Neural cell (in vitro differentiated cells): ENCODE data around the gene NFAT5.

Experiments used
- CTCF ChIP-seq: fragments of 450-650 bp; IDR thresholded peaks from 2 replicates; pipeline ENCODE4 v1.5.1; 2014; ENCODE audit warnings: antibody characterized with exemption, mild to moderate bottlenecking, moderate library complexity; ENCODE audit not compliant: poor library complexity, severe bottlenecking
- EP300 ChIP-seq: fragments of 450-650 bp; conservative IDR thresholded peaks from 2 replicates; pipeline ENCODE4 v1.6.1; 2014; ENCODE audit warnings: antibody characterized with exemption, mild to moderate bottlenecking, moderate library complexity; ENCODE audit not compliant: poor library complexity, severe bottlenecking
- EZH2 ChIP-seq: fragments of 200-600, 300-800 bp; shearing (Covaris generic), sonication (generic); IDR thresholded peaks from 2 replicates; pipeline ENCODE4 v1.6.1; 2014; ENCODE audit warnings: antibody characterized with exemption, low read length, borderline replicate concordance, mild to moderate bottlenecking; ENCODE audit not compliant: insufficient read depth, poor library complexity, severe bottlenecking
- MXI1 ChIP-seq: fragments of 450-650 bp; conservative IDR thresholded peaks from 2 replicates; pipeline ENCODE4 v1.6.1; 2014; ENCODE audit warnings: antibody characterized with exemption, mild to moderate bottlenecking; ENCODE audit not compliant: poor library complexity, severe bottlenecking
- POLR2AphosphoS5 ChIP-seq: IDR thresholded peaks from 2 replicates; pipeline ENCODE4 v1.6.1; 2012
- SMC3 ChIP-seq: fragments of 450-650 bp; conservative IDR thresholded peaks from 2 replicates; pipeline ENCODE4 v1.6.1; 2014; ENCODE audit warnings: antibody characterized with exemption, mild to moderate bottlenecking, moderate library complexity; ENCODE audit not compliant: poor library complexity
- TAF1 ChIP-seq: IDR thresholded peaks from 2 replicates; pipeline ENCODE4 v1.6.1; 2012; ENCODE audit warnings: low read depth
- TF ChIP-seq, protein P1 (sequence below): IDR thresholded peaks from 2 replicates; pipeline ENCODE4 v1.6.1; 2012; ENCODE audit warnings: borderline replicate concordance

GRCh38 chr16:69593751-69594255 lies 28.0 kb downstream of the NFAT5 start:
- TF ChIP-seq EZH2, result no peak
- no peak for TF ChIP-seq CTCF
- TF ChIP-seq POLR2AphosphoS5, result no peak
- no peak for TF ChIP-seq MXI1
- TF ChIP-seq SMC3, result no peak
- TF ChIP-seq EP300, result no peak
- TF ChIP-seq TAF1, result no peak
- TF ChIP-seq, protein P1, sequence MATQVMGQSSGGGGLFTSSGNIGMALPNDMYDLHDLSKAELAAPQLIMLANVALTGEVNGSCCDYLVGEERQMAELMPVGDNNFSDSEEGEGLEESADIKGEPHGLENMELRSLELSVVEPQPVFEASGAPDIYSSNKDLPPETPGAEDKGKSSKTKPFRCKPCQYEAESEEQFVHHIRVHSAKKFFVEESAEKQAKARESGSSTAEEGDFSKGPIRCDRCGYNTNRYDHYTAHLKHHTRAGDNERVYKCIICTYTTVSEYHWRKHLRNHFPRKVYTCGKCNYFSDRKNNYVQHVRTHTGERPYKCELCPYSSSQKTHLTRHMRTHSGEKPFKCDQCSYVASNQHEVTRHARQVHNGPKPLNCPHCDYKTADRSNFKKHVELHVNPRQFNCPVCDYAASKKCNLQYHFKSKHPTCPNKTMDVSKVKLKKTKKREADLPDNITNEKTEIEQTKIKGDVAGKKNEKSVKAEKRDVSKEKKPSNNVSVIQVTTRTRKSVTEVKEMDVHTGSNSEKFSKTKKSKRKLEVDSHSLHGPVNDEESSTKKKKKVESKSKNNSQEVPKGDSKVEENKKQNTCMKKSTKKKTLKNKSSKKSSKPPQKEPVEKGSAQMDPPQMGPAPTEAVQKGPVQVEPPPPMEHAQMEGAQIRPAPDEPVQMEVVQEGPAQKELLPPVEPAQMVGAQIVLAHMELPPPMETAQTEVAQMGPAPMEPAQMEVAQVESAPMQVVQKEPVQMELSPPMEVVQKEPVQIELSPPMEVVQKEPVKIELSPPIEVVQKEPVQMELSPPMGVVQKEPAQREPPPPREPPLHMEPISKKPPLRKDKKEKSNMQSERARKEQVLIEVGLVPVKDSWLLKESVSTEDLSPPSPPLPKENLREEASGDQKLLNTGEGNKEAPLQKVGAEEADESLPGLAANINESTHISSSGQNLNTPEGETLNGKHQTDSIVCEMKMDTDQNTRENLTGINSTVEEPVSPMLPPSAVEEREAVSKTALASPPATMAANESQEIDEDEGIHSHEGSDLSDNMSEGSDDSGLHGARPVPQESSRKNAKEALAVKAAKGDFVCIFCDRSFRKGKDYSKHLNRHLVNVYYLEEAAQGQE, result no peak
